Kidney capillary endothelial cell (primary cell): ENCODE data around the gene FBXO31.
A peak's percentile ranks its signal among the peaks of the same experiment; 100 is the strongest.

Source experiments
- DNase-seq: peaks from one replicate; pipeline ENCODE4 v3.0.0-alpha.2; 2018; ENCODE audit warnings: low spot score

Gene FBXO31

GRCh38 chr16:87383505-87384161 is at the start of gene FBXO31:
TSS of gene FBXO31 (minus strand) at chr16:87383776. CDS start at chr16:87383744, 32 bp downstream.
- DNase-seq = peak; percentile 85

GRCh38 chr16:87432330-87432915 is 48.8 kb upstream of the FBXO31 start:
- no peak for DNase-seq

- peak; percentile 26 for DNase-seq
Observed at GRCh38 chr16:87431926-87432325, 48.4 kb upstream of the FBXO31 start.

- DNase-seq = no peak
Observed at GRCh38 chr16:87426423-87427215, 43.0 kb upstream of the FBXO31 start.

GRCh38 chr16:87425941-87426340 is 42.4 kb upstream of the FBXO31 start:
- no peak for DNase-seq

- DNase-seq = no peak
Observed at GRCh38 chr16:87424266-87424665, 40.7 kb upstream of the FBXO31 start.

GRCh38 chr16:87423429-87423828 is 39.9 kb upstream of the FBXO31 start:
- no peak for DNase-seq

GRCh38 chr16:87422106-87422505 is 38.5 kb upstream of the FBXO31 start:
- DNase-seq = no peak

GRCh38 chr16:87421003-87421912 is 37.7 kb upstream of the FBXO31 start:
- DNase-seq = no peak

GRCh38 chr16:87420026-87421002 is 36.7 kb upstream of the FBXO31 start:
- no peak for DNase-seq

- DNase-seq = no peak
Observed at GRCh38 chr16:87418644-87419043, 35.1 kb upstream of the FBXO31 start.

GRCh38 chr16:87418216-87418615 is 34.6 kb upstream of the FBXO31 start:
- no peak for DNase-seq

GRCh38 chr16:87417528-87417910 is 33.9 kb upstream of the FBXO31 start:
- DNase-seq = no peak

GRCh38 chr16:87416826-87417527 is 33.4 kb upstream of the FBXO31 start:
- DNase-seq = peak; percentile 50

GRCh38 chr16:87415441-87415840 is 31.9 kb upstream of the FBXO31 start:
- no peak for DNase-seq

GRCh38 chr16:87414251-87414680 is 30.7 kb upstream of the FBXO31 start:
- no peak for DNase-seq

GRCh38 chr16:87412996-87413421 is 29.4 kb upstream of the FBXO31 start:
- no peak for DNase-seq

GRCh38 chr16:87412371-87412995 is 28.9 kb upstream of the FBXO31 start:
- no peak for DNase-seq

- DNase-seq = no peak
Observed at GRCh38 chr16:87411375-87412271, 28.0 kb upstream of the FBXO31 start.
